ENCODE results near the gene ZBTB20.
A peak's percentile ranks its signal among the peaks of the same experiment; 100 is the strongest.

Gene ZBTB20

GRCh38 chr3:114299421-114299820, 847.7 kb downstream of the ZBTB20 start:
- DNase-seq: no peak
- Histone ChIP-seq H3K4me2 (ENCODE audit: low read depth, low read length) (no peak overlapping the region), H3K4me1 (ENCODE audit: low read length) (peaks cover 6% of the 10 kb centered on the region), H3K9ac (ENCODE audit: low read length) (no peak overlapping the region), H4K20me1 (ENCODE audit: insufficient read depth, low read length) (no peaks in the 10 kb centered on the region), H3K36me3 (replicated peaks; ENCODE audit: insufficient read depth, low read length) (no peaks in the 10 kb centered on the region), H3K9me2 (replicated peaks; ENCODE audit: insufficient read depth, low read length) (no peaks in the 10 kb centered on the region), H3K4me3 (ENCODE audit: low read length) (no peak overlapping the region), H3F3A (ENCODE audit: insufficient read depth, low read length) (peaks cover 2% of the 10 kb centered on the region; the same call in 1 of the 2 replicates), H3K9me3 (replicated peaks; ENCODE audit: insufficient read depth, low read length) (no peaks in the 10 kb centered on the region), H3K27ac (ENCODE audit: low read length) (no peak overlapping the region), H3K79me2 (ENCODE audit: low read length) (no peaks in the 10 kb centered on the region), H2AFZ (ENCODE audit: low read length) (no peak overlapping the region), H3K27me3 (replicated peaks; ENCODE audit: insufficient read depth, low read length) (no peaks in the 10 kb centered on the region)
- TF ChIP-seq EZH2 (optimal IDR thresholded peaks at IDR 0.05; ENCODE audit: low read depth, low read length) (no peak), CTCF (IDR thresholded peaks at IDR 0.05; ENCODE audit: low read length) (peak; percentile 36), EZH2phosphoT487 (IDR thresholded peaks at IDR 0.05; ENCODE audit: low read length) (no peak)

- no peak overlapping the region for H3K27ac ChIP-seq (ENCODE audit: low read length)
- no peaks in the 10 kb centered on the region for H3K79me2 ChIP-seq (ENCODE audit: low read length)
- H3K9ac ChIP-seq (ENCODE audit: low read length): no peak overlapping the region
- peaks cover 36% of the 10 kb centered on the region for H3K4me1 ChIP-seq (ENCODE audit: low read length)
- no peak overlapping the region for H3K4me3 ChIP-seq (ENCODE audit: low read length)
- TF ChIP-seq EZH2phosphoT487 (IDR thresholded peaks at IDR 0.05; ENCODE audit: low read length) (no peak), EZH2 (optimal IDR thresholded peaks at IDR 0.05; ENCODE audit: low read depth, low read length) (no peak), CTCF (IDR thresholded peaks at IDR 0.05; ENCODE audit: low read length) (no peak)
- H3F3A ChIP-seq (ENCODE audit: insufficient read depth, low read length): peaks cover 37% of the 10 kb centered on the region
- DNase-seq: no peak
- H3K36me3 ChIP-seq (replicated peaks; ENCODE audit: insufficient read depth, low read length): no peaks in the 10 kb centered on the region
- no peak overlapping the region for H2AFZ ChIP-seq (ENCODE audit: low read length)
- no peaks in the 10 kb centered on the region for H3K9me2 ChIP-seq (replicated peaks; ENCODE audit: insufficient read depth, low read length)
- H4K20me1 ChIP-seq (ENCODE audit: insufficient read depth, low read length): no peaks in the 10 kb centered on the region
- no peak overlapping the region for H3K4me2 ChIP-seq (ENCODE audit: low read depth, low read length)
- H3K27me3 ChIP-seq (replicated peaks; ENCODE audit: insufficient read depth, low read length): no peaks in the 10 kb centered on the region
- H3K9me3 ChIP-seq (replicated peaks; ENCODE audit: insufficient read depth, low read length): no peaks in the 10 kb centered on the region
Measured at GRCh38 chr3:114295946-114296345, 851.1 kb downstream of the ZBTB20 start.

DNA sequence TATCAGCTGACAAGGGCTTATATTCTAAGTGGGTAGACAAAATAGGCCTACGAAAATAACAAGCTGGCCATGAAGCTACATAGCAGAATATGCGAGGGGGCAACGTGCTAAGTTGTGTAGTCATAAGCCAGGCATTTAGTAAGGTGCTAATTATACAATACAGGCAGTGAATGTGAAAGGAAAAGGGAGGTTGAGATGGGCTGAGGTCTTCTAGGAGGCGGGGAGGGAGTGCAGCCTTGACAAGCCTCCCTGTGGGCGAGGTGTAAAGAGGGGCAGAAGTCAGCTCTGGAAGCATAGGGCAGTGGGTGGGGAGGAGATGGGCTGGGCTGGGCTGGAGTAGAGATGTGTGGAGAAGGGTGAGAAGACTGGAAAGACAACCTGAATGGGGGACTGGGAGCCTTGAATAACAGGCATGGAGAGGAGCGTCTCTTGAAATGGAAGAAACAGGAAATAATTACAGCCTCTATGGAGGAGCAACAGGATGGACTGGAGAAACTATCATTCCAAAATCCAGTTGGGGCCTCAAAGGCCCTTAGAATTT, 852.1 kb downstream of the ZBTB20 start:
- peak overlapping the region; percentile 65; the same call in 1 of the 2 replicates for H3K4me2 ChIP-seq (ENCODE audit: low read depth, low read length)
- peaks cover 46% of the 10 kb centered on the region for H3F3A ChIP-seq (ENCODE audit: insufficient read depth, low read length)
- no peak overlapping the region for H3K4me3 ChIP-seq (ENCODE audit: low read length)
- no peak overlapping the region for H2AFZ ChIP-seq (ENCODE audit: low read length)
- H3K4me1 ChIP-seq (ENCODE audit: low read length): peaks cover 43% of the 10 kb centered on the region
- no peak for DNase-seq
- H3K36me3 ChIP-seq (replicated peaks; ENCODE audit: insufficient read depth, low read length): no peaks in the 10 kb centered on the region
- TF ChIP-seq CTCF (IDR thresholded peaks at IDR 0.05; ENCODE audit: low read length): no peak
- TF ChIP-seq EZH2 (optimal IDR thresholded peaks at IDR 0.05; ENCODE audit: low read depth, low read length): no peak
- no peak for TF ChIP-seq EZH2phosphoT487 (IDR thresholded peaks at IDR 0.05; ENCODE audit: low read length)
- H3K79me2 ChIP-seq (ENCODE audit: low read length): no peaks in the 10 kb centered on the region
- H3K9me2 ChIP-seq (replicated peaks; ENCODE audit: insufficient read depth, low read length): no peaks in the 10 kb centered on the region
- H3K9ac ChIP-seq (ENCODE audit: low read length): no peak overlapping the region
- H3K27ac ChIP-seq (ENCODE audit: low read length): no peak overlapping the region
- H3K9me3 ChIP-seq (replicated peaks; ENCODE audit: insufficient read depth, low read length): no peaks in the 10 kb centered on the region
- H3K27me3 ChIP-seq (replicated peaks; ENCODE audit: insufficient read depth, low read length): no peaks in the 10 kb centered on the region
- no peaks in the 10 kb centered on the region for H4K20me1 ChIP-seq (ENCODE audit: insufficient read depth, low read length)

All from MM.1S (cell line).